ENCODE results near the gene CCRL2. TPM values are rescaled to one million over a fixed set of nuclear protein-coding genes. Genes with fewer than 3 reads are reported as not detected.

CCRL2 gene
- total and polyA plus RNA-seq, 2 donors (not counting 1 experiment from before 2014, with no cell fraction given), result 2.6 to 3.3 TPM

DNA sequence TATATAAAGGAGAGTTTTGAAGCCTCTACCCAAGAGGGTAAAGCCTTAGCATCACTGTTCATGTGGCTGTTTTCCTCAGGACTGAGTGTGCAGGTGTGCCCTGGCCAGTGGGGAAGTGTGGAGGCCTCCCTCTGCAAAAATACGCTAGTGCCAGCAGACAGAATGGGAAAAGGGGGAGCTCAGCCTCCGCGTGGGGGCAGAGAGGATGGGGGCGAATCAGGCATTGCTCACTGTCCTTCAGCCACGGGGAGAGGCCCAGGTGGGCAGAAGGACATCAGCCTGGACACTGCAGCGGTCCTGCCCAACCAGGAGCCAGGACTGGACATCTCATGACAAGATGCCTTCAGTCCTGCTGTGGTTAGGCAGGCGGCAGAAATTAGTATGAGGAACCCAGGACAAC, 47.5 kb downstream of the CCRL2 start:
- peaks cover 0 to 6% (median 0%) of the 10 kb centered on the region in 3 donors for H3K9me3 ChIP-seq (ENCODE audit: control extremely low read depth in 1 of 3, control insufficient read depth in 2 of 3, insufficient read depth in 1 of 3, low read length in 2 of 3)
- H3K9me3 Mint-ChIP-seq (ENCODE audit: insufficient read depth), result no peaks in the 10 kb centered on the region
- H3K27me3 ChIP-seq (replicated peaks in 1 of 4; ENCODE audit: control extremely low read depth in 1 of 4, control insufficient read depth in 3 of 4, insufficient read depth in 4 of 4, low read length in 3 of 4), result peaks cover 0 to 5% (median 3%) of the 10 kb centered on the region in 4 experiments
- no peaks in the 10 kb centered on the region for H3K36me3 ChIP-seq (replicated peaks in 1 of 2; ENCODE audit: control extremely low read depth in 1 of 2, control insufficient read depth in 1 of 2, extremely low read depth in 1 of 2, insufficient read depth in 2 of 2, low read length in 1 of 2)
- intact Hi-C loops (cut with micrococcal nuclease), result no loop called here
- DNase-seq (no peak), ATAC-seq (ENCODE audit: low read depth) (no peak)
- no peak overlapping the region for H2AFZ ChIP-seq (ENCODE audit: insufficient read depth, low read depth, low read length, poor library complexity, severe bottlenecking)
- H3K79me2 ChIP-seq (ENCODE audit: control insufficient read depth, insufficient read depth, low read length), result no peaks in the 10 kb centered on the region
- H3K4me3 Mint-ChIP-seq, result no peak overlapping the region
- ChIA-PET POLR2A (no interaction called here), CTCF (no interaction called here)
- no peak overlapping the region for H3K27ac ChIP-seq (ENCODE audit: low read length in 2 of 2)
- peaks cover 28% of the 10 kb centered on the region for H3K27me3 Mint-ChIP-seq
- 94% methylated on average over 7 of the region's 7 CpGs for WGBS (ENCODE audit: insufficient coverage)
- no peak overlapping the region for H3K4me3 ChIP-seq (ENCODE audit: control extremely low read depth in 1 of 5, extremely low read depth in 1 of 5, insufficient read depth in 1 of 5, low read depth in 2 of 5, low read length in 4 of 5)
- no peaks in the 10 kb centered on the region for H4K20me1 ChIP-seq (ENCODE audit: control insufficient read depth, insufficient read depth, low read length, poor library complexity, severe bottlenecking)
- H3K4me1 ChIP-seq (ENCODE audit: control insufficient read depth in 2 of 2, insufficient read depth in 2 of 2, low read length in 2 of 2), result no peaks in the 10 kb centered on the region
- no peak for TF ChIP-seq EZH2 (IDR thresholded peaks at IDR 0.05; ENCODE audit: borderline replicate concordance, insufficient read depth, low read depth, low read length, poor library complexity, severe bottlenecking)
- TF ChIP-seq, protein P1, sequence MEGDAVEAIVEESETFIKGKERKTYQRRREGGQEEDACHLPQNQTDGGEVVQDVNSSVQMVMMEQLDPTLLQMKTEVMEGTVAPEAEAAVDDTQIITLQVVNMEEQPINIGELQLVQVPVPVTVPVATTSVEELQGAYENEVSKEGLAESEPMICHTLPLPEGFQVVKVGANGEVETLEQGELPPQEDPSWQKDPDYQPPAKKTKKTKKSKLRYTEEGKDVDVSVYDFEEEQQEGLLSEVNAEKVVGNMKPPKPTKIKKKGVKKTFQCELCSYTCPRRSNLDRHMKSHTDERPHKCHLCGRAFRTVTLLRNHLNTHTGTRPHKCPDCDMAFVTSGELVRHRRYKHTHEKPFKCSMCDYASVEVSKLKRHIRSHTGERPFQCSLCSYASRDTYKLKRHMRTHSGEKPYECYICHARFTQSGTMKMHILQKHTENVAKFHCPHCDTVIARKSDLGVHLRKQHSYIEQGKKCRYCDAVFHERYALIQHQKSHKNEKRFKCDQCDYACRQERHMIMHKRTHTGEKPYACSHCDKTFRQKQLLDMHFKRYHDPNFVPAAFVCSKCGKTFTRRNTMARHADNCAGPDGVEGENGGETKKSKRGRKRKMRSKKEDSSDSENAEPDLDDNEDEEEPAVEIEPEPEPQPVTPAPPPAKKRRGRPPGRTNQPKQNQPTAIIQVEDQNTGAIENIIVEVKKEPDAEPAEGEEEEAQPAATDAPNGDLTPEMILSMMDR (IDR thresholded peaks at IDR 0.05), result no peak
- no peak overlapping the region for H3K4me2 ChIP-seq (replicated peaks; ENCODE audit: low read depth, low read length, poor library complexity, severe bottlenecking)
- H3K27ac Mint-ChIP-seq, result no peak overlapping the region
- no peak overlapping the region for H3K9ac ChIP-seq (ENCODE audit: low read length)
- H3K4me1 Mint-ChIP-seq, result peaks cover 3% of the 10 kb centered on the region

DNA sequence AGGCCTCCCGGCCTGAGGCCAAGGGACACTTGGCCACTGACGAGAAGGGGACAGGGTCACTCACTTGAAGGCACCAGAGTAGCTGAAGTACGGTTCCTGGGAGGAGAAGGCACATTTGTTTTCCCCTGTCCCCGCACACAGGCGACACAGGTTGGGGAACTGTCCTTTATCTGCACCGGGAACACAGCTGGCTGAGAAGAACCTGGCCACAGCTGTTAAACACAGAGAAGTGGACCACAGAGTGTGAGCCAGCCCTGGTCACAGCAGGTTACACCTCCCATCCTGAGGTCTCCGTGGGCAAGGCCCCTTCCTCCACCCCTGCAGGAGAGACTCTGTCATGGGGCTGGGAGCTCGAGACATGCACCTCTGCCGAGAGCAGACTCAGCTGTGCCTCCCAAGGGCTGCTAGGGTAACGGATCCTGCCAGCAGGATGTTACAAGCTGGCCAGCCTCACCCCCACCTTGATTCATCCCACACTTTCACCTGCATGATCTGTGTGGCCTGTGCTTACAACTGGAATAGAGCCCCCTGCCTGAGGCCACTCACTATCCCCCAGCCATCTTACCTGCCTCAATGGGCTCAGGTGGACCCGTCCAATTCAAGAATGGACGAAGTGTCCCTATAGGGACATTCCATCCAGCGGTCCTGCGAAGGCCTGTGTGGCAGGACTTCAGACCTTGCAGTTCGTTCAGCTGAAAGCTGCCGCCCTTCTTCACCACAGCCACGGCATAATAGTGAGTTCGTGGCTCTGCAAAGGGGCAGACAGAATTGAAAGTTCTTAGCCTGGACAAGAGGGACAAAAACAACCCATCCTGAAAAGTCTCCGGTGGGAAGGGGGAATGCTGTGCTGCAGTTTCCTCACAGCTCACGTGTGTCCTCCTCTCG, 48.4 kb downstream of the CCRL2 start:
- H3K4me2 ChIP-seq (replicated peaks; ENCODE audit: low read depth, low read length, poor library complexity, severe bottlenecking), result no peak overlapping the region
- H3K27me3 ChIP-seq (replicated peaks in 1 of 4; ENCODE audit: control extremely low read depth in 1 of 4, control insufficient read depth in 3 of 4, insufficient read depth in 4 of 4, low read length in 3 of 4), result peaks cover 0 to 5% (median 3%) of the 10 kb centered on the region in 4 experiments
- Mint-ChIP-seq H3K9me3 (ENCODE audit: insufficient read depth) (no peaks in the 10 kb centered on the region), H3K4me3 (no peak overlapping the region), H3K27ac (no peak overlapping the region), H3K4me1 (peaks cover 3% of the 10 kb centered on the region), H3K27me3 (peaks cover 36% of the 10 kb centered on the region)
- no peak overlapping the region for H3K27ac ChIP-seq (ENCODE audit: low read length in 2 of 2)
- ChIA-PET POLR2A (no interaction called here), CTCF (no interaction called here)
- DNase-seq (no peak), ATAC-seq (ENCODE audit: low read depth) (no peak)
- no peak overlapping the region for H3K4me3 ChIP-seq (ENCODE audit: control extremely low read depth in 1 of 5, extremely low read depth in 1 of 5, insufficient read depth in 1 of 5, low read depth in 2 of 5, low read length in 4 of 5)
- H3K79me2 ChIP-seq (ENCODE audit: control insufficient read depth, insufficient read depth, low read length), result no peaks in the 10 kb centered on the region
- no peaks in the 10 kb centered on the region for H3K36me3 ChIP-seq (replicated peaks in 1 of 2; ENCODE audit: control extremely low read depth in 1 of 2, control insufficient read depth in 1 of 2, extremely low read depth in 1 of 2, insufficient read depth in 2 of 2, low read length in 1 of 2)
- no peaks in the 10 kb centered on the region for H4K20me1 ChIP-seq (ENCODE audit: control insufficient read depth, insufficient read depth, low read length, poor library complexity, severe bottlenecking)
- intact Hi-C loops (cut with micrococcal nuclease), result no loop called here
- no peaks in the 10 kb centered on the region for H3K4me1 ChIP-seq (ENCODE audit: control insufficient read depth in 2 of 2, insufficient read depth in 2 of 2, low read length in 2 of 2)
- no peak for TF ChIP-seq EZH2 (IDR thresholded peaks at IDR 0.05; ENCODE audit: borderline replicate concordance, insufficient read depth, low read depth, low read length, poor library complexity, severe bottlenecking)
- TF ChIP-seq, protein P1 (IDR thresholded peaks at IDR 0.05), result no peak
- H3K9me3 ChIP-seq (ENCODE audit: control extremely low read depth in 1 of 3, control insufficient read depth in 2 of 3, insufficient read depth in 1 of 3, low read length in 2 of 3), result peaks cover 0 to 6% (median 0%) of the 10 kb centered on the region in 3 donors
- H2AFZ ChIP-seq (ENCODE audit: insufficient read depth, low read depth, low read length, poor library complexity, severe bottlenecking), result no peak overlapping the region
- H3K9ac ChIP-seq (ENCODE audit: low read length), result no peak overlapping the region
- WGBS (ENCODE audit: insufficient coverage), result 90% methylated on average over 21 of the region's 21 CpGs

All from B cell (primary cell).